Measurements from ENCODE around the gene MYL12A.

- TF ChIP-seq POLR2A (IDR thresholded peaks at IDR 0.05): no peak
- TF ChIP-seq CTCF (IDR thresholded peaks at IDR 0.05): no peak
- TF ChIP-seq EP300 (IDR thresholded peaks at IDR 0.05): no peak
Measured at GRCh38 chr18:3269914-3270299, 22.3 kb downstream of the MYL12A start.
